Caco-2 (cell line): ENCODE results near the gene TBX3. TPM values are rescaled to one million over a fixed set of nuclear protein-coding genes. Genes with fewer than 3 reads are reported as not detected.
A peak's percentile ranks its signal among the peaks of the same experiment; 100 is the strongest.

Experiments
- BruUV-seq: library from RNA; stranded (reverse); fragments of 400-500 nt; replicated peaks from 2 replicates; lab custom pipeline; 2021; lab: Mats Ljungman, UMichigan
- CTCF ChIA-PET: fragments of 300-600 bp; sonication (Branson Sonifier 250); formaldehyde crosslinking; loops from one replicate; lab custom pipeline; 2022; ENCODE audit warnings: antibody characterized with exemption; lab: Charles Lee
- POLR2A ChIA-PET: fragments of 300-600 bp; sonication (Branson Sonifier 250); formaldehyde crosslinking; loops from one replicate; lab custom pipeline; 2022; ENCODE audit warnings: antibody characterized with exemption; lab: Charles Lee
- DNase-seq, 2 experiments: peaks; one replicate each; pipeline versions ENCODE4 v3.0.0 to v3.0.0-alpha.2; 2020 to 2022
- H3K27me3 ChIP-seq: replicated peaks from 2 replicates; pipeline ENCODE4 v1.6.0; 2011; ENCODE audit warnings: low read length; ENCODE audit not compliant: control insufficient read depth, insufficient read depth
- H3K36me3 ChIP-seq: 2 replicates; pipeline ENCODE4 v1.5.1; 2011; ENCODE audit warnings: low read length; ENCODE audit not compliant: control insufficient read depth, insufficient read depth
- H3K4me1 ChIP-seq: fragments of 250-450 bp; sonication (Bioruptor Pico); 2 replicates; pipeline ENCODE4 v1.5.1; 2020; ENCODE audit warnings: mild to moderate bottlenecking
- H3K4me3 ChIP-seq: 2 replicates; pipeline ENCODE4 v1.5.1; 2011; ENCODE audit warnings: low read depth, mild to moderate bottlenecking, control low read depth, low read length
- H3K9me3 ChIP-seq: fragments of 250-450 bp; sonication (Bioruptor Pico); 2 replicates; pipeline ENCODE4 v1.5.1; 2020; ENCODE audit warnings: mild to moderate bottlenecking, moderate library complexity
- H3K27ac Mint-ChIP-seq: one replicate; pipeline ENCODE4 v1.8.0; 2022; ENCODE audit warnings: mixed read lengths; ENCODE audit not compliant: unreplicated experiment
- H3K27me3 Mint-ChIP-seq: one replicate; pipeline ENCODE4 v1.8.0; 2022; ENCODE audit warnings: mixed read lengths; ENCODE audit not compliant: insufficient read depth, unreplicated experiment
- H3K36me3 Mint-ChIP-seq: one replicate; pipeline ENCODE4 v1.8.0; 2022; ENCODE audit warnings: mild to moderate bottlenecking, mixed read lengths; ENCODE audit not compliant: insufficient read depth, unreplicated experiment
- H3K4me1 Mint-ChIP-seq: one replicate; pipeline ENCODE4 v1.8.0; 2022; ENCODE audit warnings: low read depth, mixed read lengths; ENCODE audit not compliant: unreplicated experiment
- H3K4me3 Mint-ChIP-seq: one replicate; pipeline ENCODE4 v1.8.0; 2022; ENCODE audit warnings: mild to moderate bottlenecking, moderate library complexity, mixed read lengths; ENCODE audit not compliant: unreplicated experiment
- H3K9me3 Mint-ChIP-seq: one replicate; pipeline ENCODE4 v1.8.0; 2022; ENCODE audit warnings: mixed read lengths; ENCODE audit not compliant: unreplicated experiment
- CTCF ChIP-seq, 2 experiments: fragments of 200-600 bp in 1 of 2; IDR thresholded peaks; 1 replicate in 1 of 2; 2 replicates in 1 of 2; pipeline versions ENCODE4 v1.5.1 to v1.8.0; 2011 to 2022; ENCODE audit warnings: antibody characterized with exemption in 1 of 2, control low read depth in 1 of 2, inconsistent platforms in 1 of 2, low read depth in 1 of 2, low read length in 1 of 2, mild to moderate bottlenecking in 1 of 2, moderate library complexity in 1 of 2; ENCODE audit not compliant: insufficient read depth in 1 of 2, severe bottlenecking in 1 of 2, unreplicated experiment in 1 of 2
- intact Hi-C: fragments of 100-400 bp; cut with micrococcal nuclease; formaldehyde crosslinking; loops from one replicate; pipeline ENCODE4 v1.10.0; 2022; ENCODE audit not compliant: unreplicated experiment
- total RNA-seq: library from RNA; stranded (reverse); gene quantifications from 2 replicates; pipeline ENCODE4 v1.2.3, GENCODE V29; 2022

Gene TBX3
- total RNA-seq, 1 experiment from 2014 or later: 47.2 TPM

DNA sequence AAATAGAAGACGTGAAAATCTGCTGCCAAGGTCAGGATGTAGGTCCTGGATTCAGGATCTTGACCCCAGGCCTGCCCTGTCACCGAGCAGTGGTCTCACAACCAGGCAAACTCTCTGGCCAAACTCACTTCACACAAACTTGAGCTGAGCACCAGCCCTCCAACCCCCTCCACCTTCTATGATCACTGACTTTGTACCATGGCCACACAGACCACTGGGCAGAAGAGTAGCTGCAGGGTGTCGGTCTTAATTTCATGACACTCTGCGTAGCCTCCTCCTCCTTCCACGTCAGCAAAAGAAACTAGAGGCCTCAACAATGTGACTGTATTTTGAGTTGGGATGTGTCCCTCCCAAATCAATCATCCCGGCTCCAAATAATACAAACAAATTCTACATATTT, 7.2 kb upstream of the TBX3 start:
- H3K27me3 Mint-ChIP-seq: no peaks in the 10 kb centered on the region
- POLR2A ChIA-PET: no interaction called here
- peaks cover 24% of the 10 kb centered on the region for H3K4me1 Mint-ChIP-seq
- H3K36me3 ChIP-seq: no peaks in the 10 kb centered on the region
- H3K27me3 ChIP-seq: no peaks in the 10 kb centered on the region
- no peaks in the 10 kb centered on the region for H3K36me3 Mint-ChIP-seq
- intact Hi-C loops: no loop called here
- DNase-seq: no peak
- H3K9me3 ChIP-seq: no peaks in the 10 kb centered on the region
- TF ChIP-seq CTCF (IDR thresholded peaks at IDR 0.05; ENCODE audit: insufficient read depth in 1 of 2, low read depth in 1 of 2, low read length in 1 of 2, severe bottlenecking in 1 of 2, unreplicated experiment in 1 of 2): no peak
- H3K4me3 ChIP-seq: no peak overlapping the region
- CTCF ChIA-PET: no interaction called here
- H3K4me3 Mint-ChIP-seq: no peak overlapping the region
- no peak overlapping the region for H3K27ac Mint-ChIP-seq
- no TSS peak for BruUV-seq
- H3K4me1 ChIP-seq: peaks cover 13% of the 10 kb centered on the region
- no peaks in the 10 kb centered on the region for H3K9me3 Mint-ChIP-seq

DNA sequence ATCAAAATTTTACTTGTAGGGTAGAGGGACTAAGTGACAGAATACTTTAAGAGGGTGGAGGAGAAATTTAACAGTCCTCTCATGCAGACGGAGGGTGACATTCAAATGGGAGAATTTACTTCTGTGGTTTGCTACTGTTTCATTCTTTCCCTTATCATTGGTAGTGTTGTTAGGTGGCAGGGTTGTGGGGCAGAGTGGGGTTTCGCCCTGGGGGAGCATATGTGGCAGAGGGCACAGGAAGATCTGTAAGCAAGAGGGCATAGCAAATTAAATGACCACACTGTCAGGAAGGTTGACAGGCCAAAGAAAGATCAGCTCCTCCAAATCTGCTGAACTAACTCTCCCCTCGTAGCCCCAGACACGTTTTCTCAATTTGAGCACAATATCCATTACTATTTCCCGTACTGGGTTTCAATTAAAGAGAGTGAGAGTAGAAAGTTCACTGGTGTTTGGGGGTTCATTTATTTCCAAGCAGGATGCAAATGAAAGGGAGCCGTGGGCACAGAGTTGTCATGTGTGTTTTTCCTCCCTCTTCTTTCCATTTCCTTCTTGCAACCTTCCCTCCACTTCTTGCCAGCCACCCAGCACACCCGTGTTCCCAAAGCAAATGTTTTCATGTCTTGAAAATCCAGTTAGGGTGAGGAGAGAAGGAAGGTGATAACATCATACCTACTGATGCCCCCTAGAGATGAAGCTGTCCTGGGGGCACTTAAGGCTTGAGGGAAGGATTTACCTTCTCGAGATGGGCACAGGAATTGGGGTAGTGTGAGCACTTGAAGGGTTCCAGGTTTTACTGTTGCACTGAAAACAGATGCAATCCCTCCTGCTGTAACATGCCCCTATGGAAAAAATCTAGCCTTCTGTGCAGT, 6.5 kb upstream of the TBX3 start:
- POLR2A ChIA-PET: no interaction called here
- Mint-ChIP-seq H3K27ac (no peak overlapping the region), H3K9me3 (no peaks in the 10 kb centered on the region), H3K27me3 (no peaks in the 10 kb centered on the region), H3K36me3 (no peaks in the 10 kb centered on the region), H3K4me1 (peaks cover 24% of the 10 kb centered on the region), H3K4me3 (no peak overlapping the region)
- intact Hi-C loops: no loop called here
- no TSS peak for BruUV-seq
- no peak for DNase-seq
- Histone ChIP-seq H3K4me1 (peaks cover 15% of the 10 kb centered on the region), H3K36me3 (no peaks in the 10 kb centered on the region), H3K27me3 (no peaks in the 10 kb centered on the region), H3K9me3 (no peaks in the 10 kb centered on the region), H3K4me3 (no peak overlapping the region)
- CTCF ChIA-PET: no interaction called here
- no peak for TF ChIP-seq CTCF (IDR thresholded peaks at IDR 0.05; ENCODE audit: insufficient read depth in 1 of 2, low read depth in 1 of 2, low read length in 1 of 2, severe bottlenecking in 1 of 2, unreplicated experiment in 1 of 2)

DNA sequence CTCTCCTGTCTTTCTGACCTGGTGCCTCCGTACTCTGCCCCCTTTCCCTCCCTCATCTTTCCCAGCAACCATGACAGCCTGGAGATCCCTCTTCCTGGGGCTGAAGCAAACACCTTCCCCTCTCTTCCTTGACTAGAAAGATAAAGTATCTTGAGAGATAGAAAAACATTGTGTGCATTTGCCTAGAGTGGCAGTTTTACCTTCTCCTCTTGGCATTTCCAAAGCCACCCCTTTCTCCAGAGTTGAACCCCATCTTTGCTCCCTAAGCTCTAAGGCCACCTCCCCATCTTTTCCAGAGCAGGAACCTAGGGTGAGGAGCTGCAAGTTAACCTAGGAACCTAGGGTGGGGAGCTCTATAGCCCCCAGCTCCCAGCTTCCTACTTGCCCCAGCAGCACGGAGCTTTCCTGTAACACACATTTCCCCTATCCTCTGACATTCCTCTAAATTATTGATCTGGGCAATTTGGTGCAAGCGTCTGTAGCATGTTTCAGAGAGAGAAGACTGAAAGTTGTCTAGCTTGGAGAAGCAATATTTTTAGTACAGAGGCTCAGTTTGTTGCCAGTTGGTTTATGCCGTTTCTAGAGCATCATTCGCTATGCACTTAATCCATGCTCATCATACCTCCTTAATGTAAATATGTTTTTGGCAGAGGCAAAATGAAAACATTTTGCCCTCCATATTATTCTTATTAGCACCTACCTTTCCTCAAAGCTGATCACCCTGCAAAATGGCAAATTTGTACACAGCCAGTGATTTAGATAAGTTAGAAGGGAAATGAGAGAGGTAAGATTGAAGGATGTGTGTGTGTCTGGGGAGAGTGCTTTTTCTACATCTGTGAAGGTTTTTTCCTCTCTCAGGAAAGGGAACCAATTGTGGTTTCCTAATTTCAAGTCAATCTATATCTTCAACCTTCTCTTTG, 5.4 kb upstream of the TBX3 start:
- Mint-ChIP-seq H3K27me3 (no peaks in the 10 kb centered on the region), H3K27ac (peak overlapping the region; percentile 14), H3K4me1 (peaks cover 24% of the 10 kb centered on the region), H3K4me3 (no peak overlapping the region), H3K36me3 (peaks cover 2% of the 10 kb centered on the region), H3K9me3 (no peaks in the 10 kb centered on the region)
- Histone ChIP-seq H3K27me3 (no peaks in the 10 kb centered on the region), H3K4me3 (no peak overlapping the region), H3K9me3 (no peaks in the 10 kb centered on the region), H3K36me3 (no peaks in the 10 kb centered on the region), H3K4me1 (peaks cover 20% of the 10 kb centered on the region)
- POLR2A ChIA-PET: no interaction called here
- intact Hi-C loops: loop anchor here (10.0 kb wide), 1 partner anchor 315 kb away; no protein-coding TSS in a partner anchor
- TF ChIP-seq CTCF (IDR thresholded peaks at IDR 0.05; ENCODE audit: insufficient read depth in 1 of 2, low read depth in 1 of 2, low read length in 1 of 2, severe bottlenecking in 1 of 2, unreplicated experiment in 1 of 2): no peak
- DNase-seq: no peak
- BruUV-seq: no TSS peak
- CTCF ChIA-PET: interaction anchor here (0.7 to 1.8 kb wide), 2 partner anchors 14 to 863 kb away, joined by 3 to 10 read pairs; no protein-coding TSS in a partner anchor
